ENCODE results near the gene KRT17.

Gene KRT17

GRCh38 chr17:41639492-41640473 lies 15.4 kb upstream of the KRT17 start:
- Histone ChIP-seq H3K18ac (ENCODE audit: low read depth in 1 of 2, low read length in 2 of 2) (no peak overlapping the region), H2AFZ (ENCODE audit: low read depth, low read length) (no peak overlapping the region), H3K27ac (ENCODE audit: low read length, poor library complexity, severe bottlenecking) (no peak overlapping the region), H3K9me3 (ENCODE audit: control insufficient read depth, low read length) (no peaks in the 10 kb centered on the region), H3K79me1 (replicated peaks; ENCODE audit: low read length, poor library complexity, severe bottlenecking) (no peaks in the 10 kb centered on the region), H3K4me3 (ENCODE audit: insufficient read depth in 1 of 2, low read depth in 1 of 2, low read length in 2 of 2) (no peak overlapping the region), H2BK5ac (ENCODE audit: low read depth, low read length, poor library complexity, severe bottlenecking) (no peak overlapping the region), H3K9ac (ENCODE audit: low read length) (no peak overlapping the region), H4K8ac (ENCODE audit: low read length) (no peak overlapping the region), H3K14ac (ENCODE audit: low read length in 2 of 2) (no peak overlapping the region), H3K27me3 (ENCODE audit: control insufficient read depth in 1 of 2, insufficient read depth in 1 of 2, low read length in 2 of 2) (peaks cover 0 to 8% of the 10 kb centered on the region in 2 experiments), H3K4me2 (ENCODE audit: low read length, poor library complexity, severe bottlenecking) (no peak overlapping the region), H2BK15ac (ENCODE audit: low read depth, poor library complexity, severe bottlenecking) (no peak overlapping the region), H3K36me3 (ENCODE audit: control insufficient read depth in 1 of 2, insufficient read depth in 2 of 2, low read depth in 1 of 2, low read length in 2 of 2) (no peaks in the 10 kb centered on the region), H3K4ac (ENCODE audit: low read depth in 1 of 2, low read length in 2 of 2) (no peak overlapping the region), H2BK12ac (ENCODE audit: low read length in 2 of 2) (no peak overlapping the region), H3K4me1 (ENCODE audit: control insufficient read depth, insufficient read depth, low read depth, low read length) (peaks cover 2% of the 10 kb centered on the region), H4K91ac (ENCODE audit: low read length) (no peak overlapping the region), H3K23ac (ENCODE audit: low read length in 2 of 2) (no peak overlapping the region), H2BK120ac (ENCODE audit: low read depth, low read length) (no peak overlapping the region), H2AK5ac (ENCODE audit: low read length, severe bottlenecking) (no peak overlapping the region)
- no peak for DNase-seq
- 86% methylated on average over 7 of the region's 7 CpGs for WGBS

- peaks cover 2% of the 10 kb centered on the region for H3K4me1 ChIP-seq (ENCODE audit: control insufficient read depth, insufficient read depth, low read depth, low read length)
- no peak overlapping the region for H4K8ac ChIP-seq (ENCODE audit: low read length)
- 53% methylated on average over 2 of the region's 6 CpGs for WGBS
- no peak overlapping the region for H3K27ac ChIP-seq (ENCODE audit: low read length, poor library complexity, severe bottlenecking)
- H3K14ac ChIP-seq (ENCODE audit: low read length in 2 of 2), result no peak overlapping the region
- DNase-seq, result no peak
- H3K36me3 ChIP-seq (ENCODE audit: control insufficient read depth in 1 of 2, insufficient read depth in 2 of 2, low read depth in 1 of 2, low read length in 2 of 2), result no peaks in the 10 kb centered on the region
- no peak overlapping the region for H2BK120ac ChIP-seq (ENCODE audit: low read depth, low read length)
- H3K9me3 ChIP-seq (ENCODE audit: control insufficient read depth, low read length), result no peaks in the 10 kb centered on the region
- H3K18ac ChIP-seq (ENCODE audit: low read depth in 1 of 2, low read length in 2 of 2), result no peak overlapping the region
- H4K91ac ChIP-seq (ENCODE audit: low read length), result no peak overlapping the region
- H3K9ac ChIP-seq (ENCODE audit: low read length), result no peak overlapping the region
- H3K4ac ChIP-seq (ENCODE audit: low read depth in 1 of 2, low read length in 2 of 2), result no peak overlapping the region
- H3K27me3 ChIP-seq (ENCODE audit: control insufficient read depth in 1 of 2, insufficient read depth in 1 of 2, low read length in 2 of 2), result peaks cover 0 to 11% of the 10 kb centered on the region in 2 experiments
- H2BK5ac ChIP-seq (ENCODE audit: low read depth, low read length, poor library complexity, severe bottlenecking), result no peak overlapping the region
- no peaks in the 10 kb centered on the region for H3K79me1 ChIP-seq (replicated peaks; ENCODE audit: low read length, poor library complexity, severe bottlenecking)
- H2AFZ ChIP-seq (ENCODE audit: low read depth, low read length), result no peak overlapping the region
- H3K4me2 ChIP-seq (ENCODE audit: low read length, poor library complexity, severe bottlenecking), result no peak overlapping the region
- H2AK5ac ChIP-seq (ENCODE audit: low read length, severe bottlenecking), result no peak overlapping the region
- H2BK15ac ChIP-seq (ENCODE audit: low read depth, poor library complexity, severe bottlenecking), result no peak overlapping the region
- no peak overlapping the region for H3K23ac ChIP-seq (ENCODE audit: low read length in 2 of 2)
- H2BK12ac ChIP-seq (ENCODE audit: low read length in 2 of 2), result no peak overlapping the region
- H3K4me3 ChIP-seq (ENCODE audit: insufficient read depth in 1 of 2, low read depth in 1 of 2, low read length in 2 of 2), result no peak overlapping the region
Measured at GRCh38 chr17:41638941-41639340, 14.6 kb upstream of the KRT17 start.

- Histone ChIP-seq H3K23ac (ENCODE audit: low read length in 2 of 2) (no peak overlapping the region), H2BK120ac (ENCODE audit: low read depth, low read length) (no peak overlapping the region), H3K9ac (ENCODE audit: low read length) (no peak overlapping the region), H4K91ac (ENCODE audit: low read length) (no peak overlapping the region), H3K4me3 (ENCODE audit: insufficient read depth in 1 of 2, low read depth in 1 of 2, low read length in 2 of 2) (no peak overlapping the region), H3K9me3 (ENCODE audit: control insufficient read depth, low read length) (no peaks in the 10 kb centered on the region), H4K8ac (ENCODE audit: low read length) (no peak overlapping the region), H3K18ac (ENCODE audit: low read depth in 1 of 2, low read length in 2 of 2) (no peak overlapping the region), H2AK5ac (ENCODE audit: low read length, severe bottlenecking) (no peak overlapping the region), H3K27ac (ENCODE audit: low read length, poor library complexity, severe bottlenecking) (no peak overlapping the region), H3K4me1 (ENCODE audit: control insufficient read depth, insufficient read depth, low read depth, low read length) (peaks cover 2% of the 10 kb centered on the region), H3K27me3 (ENCODE audit: control insufficient read depth in 1 of 2, insufficient read depth in 1 of 2, low read length in 2 of 2) (peaks cover 0 to 11% of the 10 kb centered on the region in 2 experiments), H2BK5ac (ENCODE audit: low read depth, low read length, poor library complexity, severe bottlenecking) (no peak overlapping the region), H3K4me2 (ENCODE audit: low read length, poor library complexity, severe bottlenecking) (no peak overlapping the region), H3K14ac (ENCODE audit: low read length in 2 of 2) (no peak overlapping the region), H3K36me3 (ENCODE audit: control insufficient read depth in 1 of 2, insufficient read depth in 2 of 2, low read depth in 1 of 2, low read length in 2 of 2) (no peaks in the 10 kb centered on the region), H2AFZ (ENCODE audit: low read depth, low read length) (no peak overlapping the region), H2BK12ac (ENCODE audit: low read length in 2 of 2) (no peak overlapping the region), H3K4ac (ENCODE audit: low read depth in 1 of 2, low read length in 2 of 2) (no peak overlapping the region), H3K79me1 (replicated peaks; ENCODE audit: low read length, poor library complexity, severe bottlenecking) (no peaks in the 10 kb centered on the region), H2BK15ac (ENCODE audit: low read depth, poor library complexity, severe bottlenecking) (no peak overlapping the region)
- DNase-seq, result no peak
- WGBS, result 77% methylated on average over 5 of the region's 5 CpGs
Measured at GRCh38 chr17:41638194-41638593, 13.8 kb upstream of the KRT17 start.

GRCh38 chr17:41636652-41637051 lies 12.3 kb upstream of the KRT17 start:
- H2AFZ ChIP-seq (ENCODE audit: low read depth, low read length), result no peak overlapping the region
- H2BK12ac ChIP-seq (ENCODE audit: low read length in 2 of 2), result peak overlapping the region in 1 of 2 experiments; percentile 25
- peak overlapping the region in 1 of 2 experiments; percentile 33 for H3K4me3 ChIP-seq (ENCODE audit: insufficient read depth in 1 of 2, low read depth in 1 of 2, low read length in 2 of 2)
- no peaks in the 10 kb centered on the region for H3K36me3 ChIP-seq (ENCODE audit: control insufficient read depth in 1 of 2, insufficient read depth in 2 of 2, low read depth in 1 of 2, low read length in 2 of 2)
- H3K4me1 ChIP-seq (ENCODE audit: control insufficient read depth, insufficient read depth, low read depth, low read length), result peaks cover 2% of the 10 kb centered on the region
- no peak overlapping the region for H4K91ac ChIP-seq (ENCODE audit: low read length)
- no peak overlapping the region for H3K9ac ChIP-seq (ENCODE audit: low read length)
- H3K27me3 ChIP-seq (ENCODE audit: control insufficient read depth in 1 of 2, insufficient read depth in 1 of 2, low read length in 2 of 2), result peaks cover 0 to 11% of the 10 kb centered on the region in 2 experiments
- H3K27ac ChIP-seq (ENCODE audit: low read length, poor library complexity, severe bottlenecking), result no peak overlapping the region
- no peak overlapping the region for H3K4ac ChIP-seq (ENCODE audit: low read depth in 1 of 2, low read length in 2 of 2)
- no peak overlapping the region for H4K8ac ChIP-seq (ENCODE audit: low read length)
- H3K18ac ChIP-seq (ENCODE audit: low read depth in 1 of 2, low read length in 2 of 2), result no peak overlapping the region
- H2AK5ac ChIP-seq (ENCODE audit: low read length, severe bottlenecking), result no peak overlapping the region
- H3K14ac ChIP-seq (ENCODE audit: low read length in 2 of 2), result no peak overlapping the region
- no peak overlapping the region for H2BK15ac ChIP-seq (ENCODE audit: low read depth, poor library complexity, severe bottlenecking)
- WGBS, result 95% methylated on average over 9 of the region's 9 CpGs
- DNase-seq, result no peak
- H2BK120ac ChIP-seq (ENCODE audit: low read depth, low read length), result no peak overlapping the region
- no peak overlapping the region for H3K4me2 ChIP-seq (ENCODE audit: low read length, poor library complexity, severe bottlenecking)
- H3K9me3 ChIP-seq (ENCODE audit: control insufficient read depth, low read length), result no peaks in the 10 kb centered on the region
- no peaks in the 10 kb centered on the region for H3K79me1 ChIP-seq (replicated peaks; ENCODE audit: low read length, poor library complexity, severe bottlenecking)
- no peak overlapping the region for H2BK5ac ChIP-seq (ENCODE audit: low read depth, low read length, poor library complexity, severe bottlenecking)
- no peak overlapping the region for H3K23ac ChIP-seq (ENCODE audit: low read length in 2 of 2)

Data from mesenchymal stem cell (in vitro differentiated cells and primary cell).